Suprapubic skin (tissue), 4 donors: ENCODE measurements around the gene RPS6KA2. TPM values are rescaled to one million over a fixed set of nuclear protein-coding genes. Genes with fewer than 3 reads are reported as not detected.

Experiments used
- DNase-seq, 2 donors: peaks; one replicate each; pipeline ENCODE4 v3.0.0-alpha.2; 2019; ENCODE audit warnings: low spot score in 2 of 2
- H3K27ac ChIP-seq: fragments of 200-600 bp; sonication (generic); one replicate; pipeline ENCODE4 v1.5.1; 2019
- H3K27me3 ChIP-seq: fragments of 200-600 bp; sonication (generic); one replicate; pipeline ENCODE4 v1.5.1; 2019
- H3K36me3 ChIP-seq: fragments of 200-600 bp; sonication (generic); one replicate; pipeline ENCODE4 v1.5.1; 2019
- H3K4me1 ChIP-seq: fragments of 200-600 bp; sonication (generic); one replicate; pipeline ENCODE4 v1.5.1; 2019
- H3K4me3 ChIP-seq: fragments of 200-600 bp; sonication (generic); one replicate; pipeline ENCODE4 v1.5.1; 2019; ENCODE audit warnings: mild to moderate bottlenecking
- H3K9me3 ChIP-seq: fragments of 200-600 bp; sonication (generic); one replicate; pipeline ENCODE4 v1.5.1; 2019
- EP300 ChIP-seq: sonication (generic); formaldehyde crosslinking; IDR thresholded peaks from one replicate; pipeline ENCODE4 v1.6.1; 2017; ENCODE audit warnings: antibody characterized with exemption
- POLR2A ChIP-seq, 2 donors: fragments of 450-650 bp; IDR thresholded peaks; one replicate each; pipeline ENCODE4 v1.6.1; 2017; ENCODE audit warnings: antibody characterized with exemption in 2 of 2, mild to moderate bottlenecking in 2 of 2, moderate library complexity in 2 of 2
- POLR2AphosphoS5 ChIP-seq, 3 donors: sonication (generic); formaldehyde crosslinking; IDR thresholded peaks; one replicate each; pipeline ENCODE4 v1.6.1; 2017; ENCODE audit warnings: antibody characterized with exemption in 3 of 3
- WGBS: methylation state at CpG from one replicate; pipeline ENCODE4 v1.1.5; 2018; 5-methylcytosine and 5-hydroxymethylcytosine counted together
- total RNA-seq, 4 donors: library from RNA; depleted of rRNA; stranded (reverse); fragments of >200 nt; gene quantifications; one replicate each; pipeline ENCODE4 v1.1.0, GENCODE V29; 2016
- TF ChIP-seq, protein P1 (sequence below), 2 donors: fragments of 200-600 bp in 1 of 2; fragments of 450-650 bp in 1 of 2; sonication (generic) in 1 of 2; IDR thresholded peaks; one replicate each; pipeline ENCODE4 v1.5.1; 2016 to 2019; ENCODE audit warnings: antibody characterized with exemption in 2 of 2, mild to moderate bottlenecking in 1 of 2, moderate library complexity in 1 of 2

Gene RPS6KA2
- total RNA-seq, 4 donors from 2014 or later = 24.2 to 38.5 (median 32.3) TPM

DNA sequence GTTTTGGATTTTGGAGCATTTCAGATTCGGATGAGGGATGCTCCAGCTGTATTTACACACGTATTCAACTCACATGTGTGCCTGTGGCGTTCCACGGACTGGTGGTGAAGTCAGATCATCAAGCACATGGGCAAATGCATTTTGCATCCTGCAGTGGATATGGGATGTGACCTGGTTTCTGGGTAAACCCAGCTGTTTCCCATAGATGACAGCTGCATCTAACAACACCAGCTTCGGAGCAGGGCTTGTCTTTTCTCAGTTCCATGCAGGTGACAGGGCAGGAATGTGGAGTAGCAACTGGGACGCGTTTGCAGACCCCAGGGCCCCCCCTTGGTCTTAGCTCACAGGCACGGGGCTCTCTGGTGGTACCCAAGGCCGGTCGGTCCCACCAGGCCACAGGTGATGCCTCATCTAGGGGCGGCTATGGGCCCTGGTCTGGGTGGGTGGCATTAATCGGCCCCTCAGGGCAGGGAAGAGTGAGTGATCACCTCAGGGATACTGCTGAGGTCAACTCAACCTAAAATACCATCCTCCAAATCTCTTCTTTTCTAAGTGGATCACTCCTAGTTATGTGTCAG is 123.8 kb downstream of the RPS6KA2 start:
- TF ChIP-seq, protein P1, sequence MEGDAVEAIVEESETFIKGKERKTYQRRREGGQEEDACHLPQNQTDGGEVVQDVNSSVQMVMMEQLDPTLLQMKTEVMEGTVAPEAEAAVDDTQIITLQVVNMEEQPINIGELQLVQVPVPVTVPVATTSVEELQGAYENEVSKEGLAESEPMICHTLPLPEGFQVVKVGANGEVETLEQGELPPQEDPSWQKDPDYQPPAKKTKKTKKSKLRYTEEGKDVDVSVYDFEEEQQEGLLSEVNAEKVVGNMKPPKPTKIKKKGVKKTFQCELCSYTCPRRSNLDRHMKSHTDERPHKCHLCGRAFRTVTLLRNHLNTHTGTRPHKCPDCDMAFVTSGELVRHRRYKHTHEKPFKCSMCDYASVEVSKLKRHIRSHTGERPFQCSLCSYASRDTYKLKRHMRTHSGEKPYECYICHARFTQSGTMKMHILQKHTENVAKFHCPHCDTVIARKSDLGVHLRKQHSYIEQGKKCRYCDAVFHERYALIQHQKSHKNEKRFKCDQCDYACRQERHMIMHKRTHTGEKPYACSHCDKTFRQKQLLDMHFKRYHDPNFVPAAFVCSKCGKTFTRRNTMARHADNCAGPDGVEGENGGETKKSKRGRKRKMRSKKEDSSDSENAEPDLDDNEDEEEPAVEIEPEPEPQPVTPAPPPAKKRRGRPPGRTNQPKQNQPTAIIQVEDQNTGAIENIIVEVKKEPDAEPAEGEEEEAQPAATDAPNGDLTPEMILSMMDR (IDR thresholded peaks at IDR 0.05) = no peak
- no peak for TF ChIP-seq POLR2A (IDR thresholded peaks at IDR 0.05)
- TF ChIP-seq EP300 = no peak
- no peak for TF ChIP-seq POLR2AphosphoS5 (IDR thresholded peaks at IDR 0.05)
- Histone ChIP-seq H3K9me3 (no peaks in the 10 kb centered on the region), H3K4me3 (no peak overlapping the region), H3K27ac (no peak overlapping the region), H3K27me3 (no peaks in the 10 kb centered on the region), H3K36me3 (peaks cover 50% of the 10 kb centered on the region), H3K4me1 (no peaks in the 10 kb centered on the region)
- no peak for DNase-seq
- WGBS = 88% methylated on average over 12 of the region's 12 CpGs

DNA sequence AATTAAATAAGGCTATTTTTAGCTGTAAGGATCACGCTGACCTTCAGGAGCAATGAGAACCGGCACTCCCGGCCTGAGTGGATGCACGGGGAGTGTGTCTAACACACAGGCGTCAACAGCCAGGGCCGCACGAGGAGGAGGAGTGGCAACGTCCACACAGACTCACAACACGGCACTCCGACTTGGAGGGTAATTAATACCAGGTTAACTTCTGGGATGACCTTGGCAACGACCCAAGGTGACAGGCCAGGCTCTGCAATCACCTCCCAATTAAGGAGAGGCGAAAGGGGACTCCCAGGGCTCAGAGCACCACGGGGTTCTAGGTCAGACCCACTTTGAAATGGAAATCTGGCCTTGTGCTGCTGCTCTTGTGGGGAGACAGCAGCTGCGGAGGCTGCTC is 124.6 kb downstream of the RPS6KA2 start:
- no peaks in the 10 kb centered on the region for H3K27me3 ChIP-seq
- WGBS = 73% methylated on average over 14 of the region's 14 CpGs
- H3K9me3 ChIP-seq = no peaks in the 10 kb centered on the region
- no peaks in the 10 kb centered on the region for H3K4me1 ChIP-seq
- H3K4me3 ChIP-seq = no peak overlapping the region
- DNase-seq = no peak
- H3K36me3 ChIP-seq = peaks cover 54% of the 10 kb centered on the region
- H3K27ac ChIP-seq = no peak overlapping the region
- TF ChIP-seq POLR2AphosphoS5 (IDR thresholded peaks at IDR 0.05) (no peak), POLR2A (IDR thresholded peaks at IDR 0.05) (no peak), EP300 (no peak)
- TF ChIP-seq, protein P1 (IDR thresholded peaks at IDR 0.05) = no peak

DNA sequence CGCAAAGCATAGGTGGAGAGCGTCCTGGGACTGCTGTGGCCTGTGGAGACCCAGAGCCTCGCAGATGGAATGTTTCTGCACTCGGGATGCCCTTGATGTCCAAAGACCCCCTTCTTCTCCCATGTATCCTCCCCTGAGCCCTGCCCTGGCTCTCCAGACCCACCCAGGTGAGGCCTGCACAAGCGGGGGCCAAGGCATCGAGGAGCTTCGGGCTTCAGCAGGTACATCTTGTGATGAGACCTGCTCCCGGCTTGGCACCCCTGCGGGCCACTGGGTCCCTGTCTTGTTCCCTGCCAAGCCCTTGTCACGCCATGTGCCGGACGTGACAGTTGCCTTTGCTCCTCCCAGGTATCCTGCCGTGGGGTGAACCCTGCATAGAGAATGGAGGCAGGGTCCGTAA is 125.8 kb downstream of the RPS6KA2 start:
- DNase-seq = no peak
- H3K4me1 ChIP-seq = no peaks in the 10 kb centered on the region
- H3K4me3 ChIP-seq = no peak overlapping the region
- H3K27ac ChIP-seq = no peak overlapping the region
- no peaks in the 10 kb centered on the region for H3K9me3 ChIP-seq
- H3K36me3 ChIP-seq = peaks cover 47% of the 10 kb centered on the region
- TF ChIP-seq EP300 = no peak
- TF ChIP-seq POLR2A (IDR thresholded peaks at IDR 0.05) = no peak
- TF ChIP-seq, protein P1 (IDR thresholded peaks at IDR 0.05) = no peak
- TF ChIP-seq POLR2AphosphoS5 (IDR thresholded peaks at IDR 0.05) = no peak
- no peaks in the 10 kb centered on the region for H3K27me3 ChIP-seq
- WGBS = 92% methylated on average over 7 of the region's 14 CpGs

DNA sequence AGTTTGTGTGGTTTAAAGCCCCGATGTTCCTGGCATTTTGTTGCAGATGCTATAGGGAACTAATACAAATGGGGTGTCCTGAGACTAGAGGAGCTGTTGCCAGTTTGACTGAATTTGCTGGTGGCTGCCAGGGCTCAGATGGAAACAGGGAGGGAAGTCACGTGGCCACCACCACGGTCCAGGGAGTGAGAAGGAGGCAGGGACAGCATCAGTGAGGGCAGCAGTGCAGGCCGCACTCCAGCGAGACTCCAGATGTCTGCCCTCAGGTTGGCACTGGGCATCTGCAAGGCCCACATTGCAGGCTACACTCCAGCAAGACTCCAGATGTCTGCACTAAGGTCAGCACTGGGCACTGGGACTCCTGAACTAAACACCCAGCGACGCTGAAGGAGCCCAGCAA is 126.8 kb downstream of the RPS6KA2 start:
- TF ChIP-seq EP300 (no peak), POLR2A (IDR thresholded peaks at IDR 0.05) (no peak), POLR2AphosphoS5 (IDR thresholded peaks at IDR 0.05) (no peak)
- TF ChIP-seq, protein P1 (IDR thresholded peaks at IDR 0.05) = no peak
- H3K9me3 ChIP-seq = no peaks in the 10 kb centered on the region
- H3K27ac ChIP-seq = no peak overlapping the region
- DNase-seq = no peak
- 78% methylated on average over 7 of the region's 7 CpGs for WGBS
- no peak overlapping the region for H3K4me3 ChIP-seq
- H3K27me3 ChIP-seq = no peaks in the 10 kb centered on the region
- H3K36me3 ChIP-seq = peaks cover 47% of the 10 kb centered on the region
- no peaks in the 10 kb centered on the region for H3K4me1 ChIP-seq

DNA sequence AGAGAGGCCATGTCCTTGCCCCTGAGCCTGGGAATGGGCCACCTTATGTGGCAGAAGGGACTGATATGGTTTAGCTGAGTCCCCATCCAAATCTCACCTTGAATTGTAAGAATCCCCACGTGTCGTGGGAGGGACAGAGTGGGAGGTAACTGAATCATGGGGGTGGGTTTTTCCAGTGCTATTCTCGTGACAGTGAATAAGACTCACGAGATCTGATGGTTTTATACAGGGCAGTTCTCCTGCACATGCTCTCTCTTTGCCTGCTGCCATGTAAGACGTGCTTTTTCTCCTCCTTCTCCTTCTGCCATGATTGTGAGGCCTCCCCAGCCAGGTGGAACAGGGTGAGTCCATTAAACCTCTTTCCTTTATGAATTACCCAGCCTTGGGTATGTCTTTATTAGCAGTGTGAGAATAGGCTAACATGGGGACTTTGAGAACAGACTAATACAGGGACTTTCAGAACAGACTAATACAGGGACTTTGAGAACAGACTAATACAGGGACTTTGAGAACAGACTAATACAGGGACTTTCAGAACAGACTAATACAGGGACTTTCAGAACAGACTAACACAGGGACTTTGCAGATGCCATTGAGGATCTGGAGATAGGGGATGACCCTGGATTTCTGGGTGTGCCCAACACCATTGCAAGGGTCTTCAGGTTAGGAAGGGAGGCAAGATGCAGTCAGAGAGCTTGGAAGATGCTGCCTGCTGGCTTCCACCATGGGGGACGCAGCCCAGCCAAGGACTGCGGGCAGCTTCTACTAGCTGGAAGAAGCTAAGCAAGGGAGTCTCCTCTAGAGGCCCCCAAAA is 127.5 kb downstream of the RPS6KA2 start:
- no peaks in the 10 kb centered on the region for H3K4me1 ChIP-seq
- H3K9me3 ChIP-seq = no peaks in the 10 kb centered on the region
- H3K4me3 ChIP-seq = no peak overlapping the region
- WGBS = 98% methylated on average over 7 of the region's 7 CpGs
- H3K36me3 ChIP-seq = peaks cover 45% of the 10 kb centered on the region
- H3K27ac ChIP-seq = no peak overlapping the region
- no peak for DNase-seq
- H3K27me3 ChIP-seq = no peaks in the 10 kb centered on the region
- TF ChIP-seq EP300 = no peak
- TF ChIP-seq, protein P1 (IDR thresholded peaks at IDR 0.05) = no peak
- TF ChIP-seq POLR2A (IDR thresholded peaks at IDR 0.05) = no peak
- no peak for TF ChIP-seq POLR2AphosphoS5 (IDR thresholded peaks at IDR 0.05)
